GM19455 (cell line): ENCODE results near the gene KPNA6.
"Not testable (repeated sequence)": the region's sequence is repeated elsewhere in the genome, so short reads cannot be mapped to it uniquely, and the experiment has no call there.

ENCODE experiments used
- ATAC-seq: cut with Tn5 transposase; IDR thresholded peaks from one replicate; pipeline ENCODE4 v1.9.1; 2021; ENCODE audit not compliant: unreplicated experiment

KPNA6 gene

GRCh38 chr1:32100359-32100758 is 7.5 kb upstream of the KPNA6 start:
- ATAC-seq, result no peak

- no peak for ATAC-seq
Observed at GRCh38 chr1:32100807-32101708, 6.8 kb upstream of the KPNA6 start.

GRCh38 chr1:32104127-32104526 is 3.7 kb upstream of the KPNA6 start:
- no peak for ATAC-seq

GRCh38 chr1:32105338-32105737 is 2.5 kb upstream of the KPNA6 start:
- no peak for ATAC-seq

- ATAC-seq, result no peak
Observed at GRCh38 chr1:32106663-32107275, 1.1 kb upstream of the KPNA6 start.

- no peak for ATAC-seq
Observed at GRCh38 chr1:32111040-32111623, 3.3 kb downstream of the KPNA6 start.

- ATAC-seq, result no peak
Observed at GRCh38 chr1:32111789-32112188, 3.9 kb downstream of the KPNA6 start.

- no peak for ATAC-seq
Observed at GRCh38 chr1:32112806-32113375, 5.0 kb downstream of the KPNA6 start.

- ATAC-seq, result not testable (repeated sequence)
Observed at GRCh38 chr1:32113436-32113835, 5.6 kb downstream of the KPNA6 start.

GRCh38 chr1:32114420-32114819 is 6.6 kb downstream of the KPNA6 start:
- no peak for ATAC-seq

GRCh38 chr1:32115496-32115895 is 7.6 kb downstream of the KPNA6 start:
- ATAC-seq, result no peak

GRCh38 chr1:32116531-32116930 is 8.7 kb downstream of the KPNA6 start:
- no peak for ATAC-seq

- no peak for ATAC-seq
Observed at GRCh38 chr1:32122151-32122550, 14.3 kb downstream of the KPNA6 start.

GRCh38 chr1:32123361-32123760 is 15.5 kb downstream of the KPNA6 start:
- ATAC-seq, result not testable (repeated sequence)

GRCh38 chr1:32125313-32125712 is 17.5 kb downstream of the KPNA6 start:
- ATAC-seq, result no peak

GRCh38 chr1:32126770-32127169 is 18.9 kb downstream of the KPNA6 start:
- ATAC-seq, result no peak

- ATAC-seq, result no peak
Observed at GRCh38 chr1:32127409-32128198, 19.7 kb downstream of the KPNA6 start.

GRCh38 chr1:32128479-32128878 is 20.6 kb downstream of the KPNA6 start:
- no peak for ATAC-seq

- ATAC-seq, result no peak
Observed at GRCh38 chr1:32128964-32129363, 21.1 kb downstream of the KPNA6 start.

GRCh38 chr1:32133950-32134280 is 26.1 kb downstream of the KPNA6 start:
- ATAC-seq, result not testable (repeated sequence)

- ATAC-seq, result no peak
Observed at GRCh38 chr1:32137111-32137510, 29.3 kb downstream of the KPNA6 start.
